SK-N-SH treated with all-trans-retinoic acid at 6 μM for 48 hours (cell line): ENCODE measurements around the gene CCNB2.
"Not testable (repeated sequence)": the region's sequence is repeated elsewhere in the genome, so short reads cannot be mapped to it uniquely, and the experiment has no call there.

Experiments
- ARNTL ChIP-seq: fragments of 450-650 bp; formaldehyde crosslinking; IDR thresholded peaks from 2 replicates; pipeline ENCODE4 v1.5.0; 2020; ENCODE audit warnings: low read depth, mild to moderate bottlenecking, moderate library complexity, borderline replicate concordance
- CSDC2 ChIP-seq: fragments of 250-450 bp; sonication (Bioruptor Pico); IDR thresholded peaks from 2 replicates; pipeline ENCODE4 v1.5.0; 2020; ENCODE audit warnings: mild to moderate bottlenecking, moderate library complexity
- ESRRG ChIP-seq: fragments of 250-450 bp; sonication (Bioruptor Pico); IDR thresholded peaks from 2 replicates; pipeline ENCODE4 v1.6.1; 2021; ENCODE audit warnings: mild to moderate bottlenecking
- GLIS3 ChIP-seq: fragments of 250-450 bp; sonication (Bioruptor Pico); IDR thresholded peaks from 2 replicates; pipeline ENCODE4 v1.5.0; 2020; ENCODE audit warnings: mild to moderate bottlenecking, moderate library complexity
- ISL1 ChIP-seq: fragments of 250-450 bp; sonication (Bioruptor Pico); IDR thresholded peaks from 2 replicates; pipeline ENCODE4 v2.1.2; 2022; ENCODE audit warnings: mild to moderate bottlenecking, moderate library complexity
- PPARA ChIP-seq: fragments of 250-450 bp; sonication (Bioruptor Pico); IDR thresholded peaks from 2 replicates; pipeline ENCODE4 v1.5.0; 2020; ENCODE audit warnings: mild to moderate bottlenecking, borderline replicate concordance
- SNAI2 ChIP-seq: fragments of 250-450 bp; sonication (Bioruptor Pico); IDR thresholded peaks from 2 replicates; pipeline ENCODE4 v1.5.0; 2020; ENCODE audit warnings: mild to moderate bottlenecking, moderate library complexity
- TF ChIP-seq, protein P1 (sequence below): fragments of 250-450 bp; sonication (Bioruptor Pico); IDR thresholded peaks from 2 replicates; pipeline ENCODE4 v1.5.1; 2020; ENCODE audit warnings: low read depth, mild to moderate bottlenecking, moderate library complexity
- TF ChIP-seq, protein P2 (sequence below): fragments of 250-450 bp; sonication (Bioruptor Pico); IDR thresholded peaks from 2 replicates; pipeline ENCODE4 v1.8.0; 2020; ENCODE audit warnings: mild to moderate bottlenecking, moderate library complexity, borderline replicate concordance
- TF ChIP-seq, protein P3 (sequence below): fragments of 250-450 bp; sonication (Bioruptor Pico); IDR thresholded peaks from 2 replicates; pipeline ENCODE4 v1.5.0; 2020; ENCODE audit warnings: mild to moderate bottlenecking, moderate library complexity

DNA sequence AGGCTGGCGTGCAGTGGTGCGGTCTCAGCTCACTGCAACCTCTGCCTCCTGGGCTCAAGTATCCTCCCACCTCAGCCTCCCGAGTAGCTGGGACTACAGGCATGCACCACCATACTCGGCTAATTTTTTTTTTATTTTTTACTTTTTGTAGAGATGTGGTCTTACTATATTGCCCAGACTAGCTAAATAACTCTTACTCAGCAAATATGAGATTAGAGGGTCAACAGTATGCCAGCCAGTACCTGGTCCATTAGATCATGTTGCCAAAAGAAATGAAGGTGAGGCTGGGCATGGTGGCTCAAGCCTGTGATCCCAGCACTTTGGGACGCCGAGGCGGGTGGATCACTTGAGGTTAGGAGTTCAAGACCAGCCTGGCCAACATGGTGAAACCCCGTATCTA, 57.1 kb downstream of the CCNB2 start:
- TF ChIP-seq, protein P1, sequence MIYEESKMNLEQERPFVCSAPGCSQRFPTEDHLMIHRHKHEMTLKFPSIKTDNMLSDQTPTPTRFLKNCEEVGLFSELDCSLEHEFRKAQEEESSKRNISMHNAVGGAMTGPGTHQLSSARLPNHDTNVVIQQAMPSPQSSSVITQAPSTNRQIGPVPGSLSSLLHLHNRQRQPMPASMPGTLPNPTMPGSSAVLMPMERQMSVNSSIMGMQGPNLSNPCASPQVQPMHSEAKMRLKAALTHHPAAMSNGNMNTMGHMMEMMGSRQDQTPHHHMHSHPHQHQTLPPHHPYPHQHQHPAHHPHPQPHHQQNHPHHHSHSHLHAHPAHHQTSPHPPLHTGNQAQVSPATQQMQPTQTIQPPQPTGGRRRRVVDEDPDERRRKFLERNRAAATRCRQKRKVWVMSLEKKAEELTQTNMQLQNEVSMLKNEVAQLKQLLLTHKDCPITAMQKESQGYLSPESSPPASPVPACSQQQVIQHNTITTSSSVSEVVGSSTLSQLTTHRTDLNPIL: not testable (repeated sequence)
- not testable (repeated sequence) for TF ChIP-seq PPARA; ISL1 (CRISPR knock-in tag); ESRRG (CRISPR knock-in tag); ARNTL; SNAI2 (CRISPR knock-in tag); CSDC2 (CRISPR knock-in tag); GLIS3 (CRISPR knock-in tag)
- TF ChIP-seq, protein P2, sequence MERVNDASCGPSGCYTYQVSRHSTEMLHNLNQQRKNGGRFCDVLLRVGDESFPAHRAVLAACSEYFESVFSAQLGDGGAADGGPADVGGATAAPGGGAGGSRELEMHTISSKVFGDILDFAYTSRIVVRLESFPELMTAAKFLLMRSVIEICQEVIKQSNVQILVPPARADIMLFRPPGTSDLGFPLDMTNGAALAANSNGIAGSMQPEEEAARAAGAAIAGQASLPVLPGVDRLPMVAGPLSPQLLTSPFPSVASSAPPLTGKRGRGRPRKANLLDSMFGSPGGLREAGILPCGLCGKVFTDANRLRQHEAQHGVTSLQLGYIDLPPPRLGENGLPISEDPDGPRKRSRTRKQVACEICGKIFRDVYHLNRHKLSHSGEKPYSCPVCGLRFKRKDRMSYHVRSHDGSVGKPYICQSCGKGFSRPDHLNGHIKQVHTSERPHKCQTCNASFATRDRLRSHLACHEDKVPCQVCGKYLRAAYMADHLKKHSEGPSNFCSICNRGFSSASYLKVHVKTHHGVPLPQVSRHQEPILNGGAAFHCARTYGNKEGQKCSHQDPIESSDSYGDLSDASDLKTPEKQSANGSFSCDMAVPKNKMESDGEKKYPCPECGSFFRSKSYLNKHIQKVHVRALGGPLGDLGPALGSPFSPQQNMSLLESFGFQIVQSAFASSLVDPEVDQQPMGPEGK (CRISPR knock-in tag): not testable (repeated sequence)
- TF ChIP-seq, protein P3, sequence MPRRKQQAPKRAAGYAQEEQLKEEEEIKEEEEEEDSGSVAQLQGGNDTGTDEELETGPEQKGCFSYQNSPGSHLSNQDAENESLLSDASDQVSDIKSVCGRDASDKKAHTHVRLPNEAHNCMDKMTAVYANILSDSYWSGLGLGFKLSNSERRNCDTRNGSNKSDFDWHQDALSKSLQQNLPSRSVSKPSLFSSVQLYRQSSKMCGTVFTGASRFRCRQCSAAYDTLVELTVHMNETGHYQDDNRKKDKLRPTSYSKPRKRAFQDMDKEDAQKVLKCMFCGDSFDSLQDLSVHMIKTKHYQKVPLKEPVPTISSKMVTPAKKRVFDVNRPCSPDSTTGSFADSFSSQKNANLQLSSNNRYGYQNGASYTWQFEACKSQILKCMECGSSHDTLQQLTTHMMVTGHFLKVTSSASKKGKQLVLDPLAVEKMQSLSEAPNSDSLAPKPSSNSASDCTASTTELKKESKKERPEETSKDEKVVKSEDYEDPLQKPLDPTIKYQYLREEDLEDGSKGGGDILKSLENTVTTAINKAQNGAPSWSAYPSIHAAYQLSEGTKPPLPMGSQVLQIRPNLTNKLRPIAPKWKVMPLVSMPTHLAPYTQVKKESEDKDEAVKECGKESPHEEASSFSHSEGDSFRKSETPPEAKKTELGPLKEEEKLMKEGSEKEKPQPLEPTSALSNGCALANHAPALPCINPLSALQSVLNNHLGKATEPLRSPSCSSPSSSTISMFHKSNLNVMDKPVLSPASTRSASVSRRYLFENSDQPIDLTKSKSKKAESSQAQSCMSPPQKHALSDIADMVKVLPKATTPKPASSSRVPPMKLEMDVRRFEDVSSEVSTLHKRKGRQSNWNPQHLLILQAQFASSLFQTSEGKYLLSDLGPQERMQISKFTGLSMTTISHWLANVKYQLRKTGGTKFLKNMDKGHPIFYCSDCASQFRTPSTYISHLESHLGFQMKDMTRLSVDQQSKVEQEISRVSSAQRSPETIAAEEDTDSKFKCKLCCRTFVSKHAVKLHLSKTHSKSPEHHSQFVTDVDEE: not testable (repeated sequence)
